IMR-90 (cell line): ENCODE data around the gene CFAP45. TPM values are rescaled to one million over a fixed set of nuclear protein-coding genes. Genes with fewer than 3 reads are reported as not detected.
A peak's percentile ranks its signal among the peaks of the same experiment; 100 is the strongest.

Experiments used
- ATAC-seq: fragments of 200-7000 bp; cut with Tn5 transposase; 2 replicates; pipeline ENCODE4 v1.9.1; 2020; ENCODE audit warnings: low read depth, mild to moderate bottlenecking, moderate library complexity
- BruUV-seq: library from RNA; stranded (reverse); fragments of 400-500 nt; replicated peaks from 2 replicates; lab custom pipeline; 2021; lab: Mats Ljungman, UMichigan
- CTCF ChIA-PET: fragments of 300-600 bp; formaldehyde crosslinking; extraction: SDS; loops from one replicate; lab custom pipeline; 2021; ENCODE audit warnings: antibody characterized with exemption; lab: Yijun Ruan, JAX
- POLR2A ChIA-PET: fragments of 300-600 bp; sonication (Branson Sonifier 250); formaldehyde crosslinking; loops from one replicate; lab custom pipeline; 2022; ENCODE audit warnings: antibody characterized with exemption; ENCODE audit not compliant: unreplicated experiment; lab: Charles Lee
- DNase-seq: peaks from one replicate; pipeline ENCODE4 v3.0.0; 2013
- H2AFZ ChIP-seq: replicated peaks from 2 replicates; pipeline ENCODE3; 2013; ENCODE audit warnings: low read length, mild to moderate bottlenecking; ENCODE audit not compliant: poor library complexity
- H2AK5ac ChIP-seq: 2 replicates; pipeline ENCODE4 v1.6.1; 2013; ENCODE audit warnings: low read depth, low read length, inconsistent platforms
- H2AK9ac ChIP-seq: replicated peaks from 2 replicates; pipeline ENCODE3; 2013; ENCODE audit warnings: mild to moderate bottlenecking, low read depth, low read length, moderate library complexity; ENCODE audit not compliant: poor library complexity
- H2BK120ac ChIP-seq: 2 replicates; pipeline ENCODE4 v1.6.1; 2013; ENCODE audit warnings: low read depth, low read length, inconsistent platforms
- H2BK15ac ChIP-seq: 3 replicates; pipeline ENCODE4 v1.6.1; 2013; ENCODE audit warnings: low read depth, low read length, inconsistent platforms
- H2BK20ac ChIP-seq: 2 replicates; pipeline ENCODE4 v1.6.1; 2013; ENCODE audit warnings: low read depth, mild to moderate bottlenecking, inconsistent platforms, low read length, moderate library complexity
- H2BK5ac ChIP-seq: 2 replicates; pipeline ENCODE4 v1.6.1; 2013; ENCODE audit warnings: mild to moderate bottlenecking, low read depth, low read length, inconsistent platforms; ENCODE audit not compliant: poor library complexity, severe bottlenecking
- H3K14ac ChIP-seq: replicated peaks from 2 replicates; pipeline ENCODE4 v1.6.1; 2013; ENCODE audit warnings: low read depth, low read length, inconsistent platforms
- H3K18ac ChIP-seq: 2 replicates; pipeline ENCODE4 v1.6.1; 2013; ENCODE audit warnings: low read depth, low read length, control low read depth
- H3K23ac ChIP-seq: 2 replicates; pipeline ENCODE4 v1.6.1; 2013; ENCODE audit warnings: low read depth, low read length, inconsistent platforms
- H3K27ac ChIP-seq: 2 replicates; pipeline ENCODE4 v1.5.1; 2013; ENCODE audit warnings: mild to moderate bottlenecking, control low read depth, low read length; ENCODE audit not compliant: insufficient read depth
- H3K27me3 ChIP-seq: 2 replicates; pipeline ENCODE4 v1.6.1; 2013; ENCODE audit warnings: low read length; ENCODE audit not compliant: control insufficient read depth, insufficient read depth
- H3K36me3 ChIP-seq: 2 replicates; pipeline ENCODE4 v1.6.1; 2013; ENCODE audit warnings: low read length, mixed read lengths; ENCODE audit not compliant: control insufficient read depth, insufficient read depth
- H3K4ac ChIP-seq: 2 replicates; pipeline ENCODE4 v1.6.1; 2013; ENCODE audit warnings: low read depth, low read length, inconsistent platforms
- H3K4me1 ChIP-seq: 2 replicates; pipeline ENCODE4 v1.6.1; 2013; ENCODE audit warnings: low read length, mixed read lengths; ENCODE audit not compliant: control insufficient read depth, insufficient read depth
- H3K4me2 ChIP-seq: 2 replicates; pipeline ENCODE4 v1.6.1; 2013; ENCODE audit warnings: low read depth, mild to moderate bottlenecking, control low read depth, low read length, moderate library complexity
- H3K4me3 ChIP-seq: 2 replicates; pipeline ENCODE4 v1.5.1; 2013; ENCODE audit warnings: low read depth, mild to moderate bottlenecking, control low read depth, low read length, moderate library complexity; ENCODE audit not compliant: insufficient read depth
- H3K56ac ChIP-seq: 2 replicates; pipeline ENCODE4 v1.6.1; 2013; ENCODE audit warnings: low read length, inconsistent platforms; ENCODE audit not compliant: insufficient read depth; ENCODE audit errors: extremely low read depth
- H3K79me1 ChIP-seq, 2 experiments: 2 replicates each; pipeline ENCODE4 v1.6.1; 2013; ENCODE audit warnings: low read length in 2 of 2, inconsistent platforms in 1 of 2, low read depth in 1 of 2
- H3K9ac ChIP-seq: 2 replicates; pipeline ENCODE4 v1.6.1; 2013; ENCODE audit warnings: low read depth, low read length, control low read depth
- H3K9me1 ChIP-seq: 2 replicates; pipeline ENCODE4 v1.6.1; 2013; ENCODE audit warnings: low read length, inconsistent platforms; ENCODE audit not compliant: insufficient read depth
- H3K9me3 ChIP-seq: 2 replicates; pipeline ENCODE4 v1.6.1; 2013; ENCODE audit warnings: low read length; ENCODE audit not compliant: control insufficient read depth, insufficient read depth
- H4K20me1 ChIP-seq: 2 replicates; pipeline ENCODE4 v1.6.1; 2013; ENCODE audit warnings: low read length, inconsistent platforms; ENCODE audit not compliant: insufficient read depth
- H4K5ac ChIP-seq: 2 replicates; pipeline ENCODE4 v1.6.1; 2013; ENCODE audit warnings: mild to moderate bottlenecking, low read depth, low read length, control low read depth
- H4K8ac ChIP-seq, 2 experiments: 2 replicates each; pipeline ENCODE4 v1.6.1; 2013; ENCODE audit warnings: low read depth in 2 of 2, low read length in 2 of 2, control low read depth in 1 of 2, inconsistent platforms in 1 of 2
- H4K91ac ChIP-seq: 2 replicates; pipeline ENCODE4 v1.6.1; 2013; ENCODE audit warnings: low read depth, low read length, inconsistent platforms; ENCODE audit not compliant: insufficient read depth
- BHLHE40 ChIP-seq: fragments of 150-350 bp; IDR thresholded peaks from 2 replicates; pipeline ENCODE4 v1.6.1; 2016; ENCODE audit warnings: mild to moderate bottlenecking, low read depth, low read length
- CEBPB ChIP-seq: IDR thresholded peaks from 2 replicates; pipeline ENCODE4 v1.6.1; 2012; ENCODE audit warnings: low read depth, low read length, improper control_type of control experiment
- FOS ChIP-seq: fragments of 150-350 bp; IDR thresholded peaks from 2 replicates; pipeline ENCODE4 v1.6.1; 2016; ENCODE audit warnings: low read depth, low read length
- MAFK ChIP-seq: IDR thresholded peaks from 2 replicates; pipeline ENCODE4 v1.6.1; 2012; ENCODE audit warnings: low read depth, low read length, improper control_type of control experiment
- MAZ ChIP-seq: IDR thresholded peaks from 2 replicates; pipeline ENCODE4 v1.6.1; 2012; ENCODE audit warnings: low read depth, mild to moderate bottlenecking, low read length, improper control_type of control experiment, moderate library complexity, borderline replicate concordance
- MXI1 ChIP-seq: IDR thresholded peaks from 2 replicates; pipeline ENCODE4 v1.6.1; 2012; ENCODE audit warnings: low read depth, mild to moderate bottlenecking, low read length, moderate library complexity, borderline replicate concordance
- POLR2A ChIP-seq: IDR thresholded peaks from 2 replicates; pipeline ENCODE4 v1.6.1; 2012; ENCODE audit warnings: mild to moderate bottlenecking, low read depth, low read length
- RCOR1 ChIP-seq: IDR thresholded peaks from 2 replicates; pipeline ENCODE4 v1.6.1; 2012; ENCODE audit warnings: mild to moderate bottlenecking, low read length, improper control_type of control experiment; ENCODE audit not compliant: insufficient replicate concordance
- RFX5 ChIP-seq: IDR thresholded peaks from 2 replicates; pipeline ENCODE4 v1.8.0; 2012; ENCODE audit warnings: low read depth, mild to moderate bottlenecking, low read length, moderate library complexity
- SMC3 ChIP-seq: fragments of 150-350 bp; IDR thresholded peaks from 2 replicates; pipeline ENCODE4 v1.6.1; 2016; ENCODE audit warnings: low read depth, mild to moderate bottlenecking, antibody characterized with exemption, low read length, moderate library complexity
- USF2 ChIP-seq: fragments of 150-350 bp; IDR thresholded peaks from 2 replicates; pipeline ENCODE4 v1.6.1; 2017; ENCODE audit warnings: mild to moderate bottlenecking, antibody characterized with exemption, low read length, low read depth
- WGBS, 2 experiments: methylation state at CpG; one replicate each; pipeline versions ENCODE4 v1.1.5 to v1.1.7; 2013; ENCODE audit warnings: missing lambda C conversion rate in 2 of 2; ENCODE audit not compliant: insufficient read length in 1 of 2; ENCODE audit errors: extremely low coverage in 2 of 2; 5-methylcytosine and 5-hydroxymethylcytosine counted together
- dilution Hi-C: fragments of 300-500 bp; cut with HindIII; formaldehyde crosslinking; loops from one replicate; pipeline ENCODE4 v1.14.3; 2018; ENCODE audit warnings: low sequenced_read_pairs; ENCODE audit not compliant: unreplicated experiment
- in situ Hi-C: fragments of 300-500 bp; cut with MboI; formaldehyde crosslinking; loops from 3 replicates; pipeline ENCODE4 v1.14.3; 2019; ENCODE audit warnings: low sequenced_read_pairs, inconsistent platforms, mixed read lengths
- intact Hi-C: fragments of 100-400 bp; cut with micrococcal nuclease; formaldehyde crosslinking; loops from 2 replicates; pipeline ENCODE4 v1.10.0; 2022
- polyA plus RNA-seq, 3 experiments: library from polyadenylated mRNA; depleted of rRNA; stranded (reverse); fragments of >200 nt; gene quantifications; 2 replicates each; pipeline ENCODE4 v1.2.3, GENCODE V29; 2012; ENCODE audit warnings: low replicate concordance in 1 of 3
- total RNA-seq: library from RNA; depleted of rRNA; stranded (reverse); fragments of >200 nt; gene quantifications from 2 replicates; pipeline ENCODE4 v1.2.3, GENCODE V29; 2012

The CFAP45 gene
- total and polyA plus RNA-seq, 2 of the 4 experiments (the other 2 are of a cell fraction): 0.51 to 0.72 TPM

GRCh38 chr1:159930634-159931033 is 30.7 kb upstream of the CFAP45 start:
- H4K5ac ChIP-seq: no peak overlapping the region
- H3K56ac ChIP-seq: no peak overlapping the region
- no peak overlapping the region for H2BK5ac ChIP-seq
- no peaks in the 10 kb centered on the region for H3K9me3 ChIP-seq
- H2AK9ac ChIP-seq: no peak overlapping the region
- H3K79me1 ChIP-seq: 0 out of 4 replicates have a peak, but pooled peaks cover 0 to 4% of the 10 kb centered on the region in 2 experiments
- H3K18ac ChIP-seq: no peak overlapping the region
- peaks cover 4% of the 10 kb centered on the region for H3K4me1 ChIP-seq
- no peak overlapping the region for H3K4me3 ChIP-seq
- no peak overlapping the region for H2BK15ac ChIP-seq
- no CpG with 5 or more reads among the region's 8 CpGs for WGBS, 2 experiments
- peak overlapping the region; percentile 34 for H2AFZ ChIP-seq
- peaks cover 8% of the 10 kb centered on the region; the same call in 1 of the 2 replicates for H3K27me3 ChIP-seq
- no peaks in the 10 kb centered on the region for H3K36me3 ChIP-seq
- no peak overlapping the region for H4K91ac ChIP-seq
- TF ChIP-seq FOS: no peak
- no peak for TF ChIP-seq MXI1
- no peak for TF ChIP-seq USF2
- no peak for TF ChIP-seq RCOR1
- no peak for TF ChIP-seq MAFK
- TF ChIP-seq BHLHE40: no peak
- no peak for TF ChIP-seq RFX5
- no peak for TF ChIP-seq POLR2A
- no peak for TF ChIP-seq CEBPB
- no peak for TF ChIP-seq MAZ
- TF ChIP-seq SMC3: no peak
- BruUV-seq: no TSS peak
- DNase-seq: no peak
- H3K23ac ChIP-seq: no peak overlapping the region
- H3K27ac ChIP-seq: no peak overlapping the region
- no peak overlapping the region for H3K4me2 ChIP-seq
- no peak overlapping the region for H3K9ac ChIP-seq
- H2BK20ac ChIP-seq: no peak overlapping the region
- H4K20me1 ChIP-seq: no peaks in the 10 kb centered on the region
- no peak overlapping the region for H2AK5ac ChIP-seq
- dilution Hi-C loops (no loop called here), intact Hi-C loops (no loop called here), in situ Hi-C loops (loop anchor here (10.0 kb wide), 1 partner anchor 444 kb away; no protein-coding TSS in a partner anchor)
- no peak overlapping the region for H3K4ac ChIP-seq
- no peak overlapping the region for H2BK120ac ChIP-seq
- CTCF ChIA-PET: interaction anchor here (1.1 kb wide), 1 partner anchor 77 kb away, joined by 4 read pairs; no protein-coding TSS in a partner anchor
- H4K8ac ChIP-seq: no peak overlapping the region
- POLR2A ChIA-PET: no interaction called here
- no peak overlapping the region for H3K14ac ChIP-seq
- H3K9me1 ChIP-seq: 0 out of 2 replicates have a peak, but pooled peaks cover 3% of the 10 kb centered on the region
- no peak for ATAC-seq
